ENCODE data around the gene XRCC4.

XRCC4 gene

DNA sequence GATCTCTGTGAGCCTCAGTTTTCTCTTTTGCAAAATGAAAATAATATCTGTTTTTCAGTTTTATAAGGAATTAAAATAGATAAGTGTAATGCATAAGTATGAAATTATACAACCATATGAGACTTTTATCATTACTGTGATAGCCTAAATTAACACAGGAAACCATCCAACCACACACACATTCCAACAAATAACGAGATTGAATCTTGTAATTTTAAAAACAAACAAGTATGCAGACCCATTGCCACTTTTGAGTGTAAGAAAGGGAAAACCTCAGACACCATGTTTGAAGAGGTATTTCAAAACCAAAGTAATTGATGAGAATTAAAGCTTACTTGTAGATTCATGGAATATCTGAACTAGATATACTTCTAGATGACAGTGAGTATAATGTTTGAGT is 32.0 kb downstream of the XRCC4 start:
- no peaks in the 10 kb centered on the region for H3K4me1 ChIP-seq (ENCODE audit: control insufficient read depth, low read depth, low read length)
- no peak overlapping the region for H3K56ac ChIP-seq (ENCODE audit: low read length)
- DNase-seq: no peak
- no peak overlapping the region for H3K18ac ChIP-seq (ENCODE audit: low read length)
- H3K79me2 ChIP-seq (ENCODE audit: control insufficient read depth, insufficient read depth, low read length): no peaks in the 10 kb centered on the region
- H3K23ac ChIP-seq (ENCODE audit: low read length): no peak overlapping the region
- H3K4me2 ChIP-seq (ENCODE audit: low read length): no peak overlapping the region
- no peak overlapping the region for H2AK5ac ChIP-seq (ENCODE audit: low read length)
- H3K27ac ChIP-seq (ENCODE audit: low read depth, low read length): no peak overlapping the region
- no peak overlapping the region for H3K4me3 ChIP-seq (ENCODE audit: low read length)
- H4K8ac ChIP-seq (ENCODE audit: low read depth, low read length): no peak overlapping the region
- no peaks in the 10 kb centered on the region for H3K79me1 ChIP-seq (ENCODE audit: low read length)
- no CpG with 5 or more reads among the region's 1 CpG for WGBS (ENCODE audit: extremely low coverage, insufficient coverage, low lambda C conversion rate)
- no peak overlapping the region for H2BK120ac ChIP-seq (ENCODE audit: low read depth, low read length)
- no peak overlapping the region for H4K5ac ChIP-seq (ENCODE audit: low read length)
- H2BK5ac ChIP-seq (ENCODE audit: low read length): no peak overlapping the region
- H3K4ac ChIP-seq (ENCODE audit: low read depth, low read length): no peak overlapping the region
- H3K27me3 ChIP-seq (ENCODE audit: insufficient read depth, low read length, poor library complexity): no peaks in the 10 kb centered on the region
- no peak overlapping the region for H2BK15ac ChIP-seq (replicated peaks; ENCODE audit: low read depth)
- no peak overlapping the region for H3K9ac ChIP-seq (ENCODE audit: low read length)
- no peaks in the 10 kb centered on the region for H3K36me3 ChIP-seq (ENCODE audit: control insufficient read depth, insufficient read depth, low read length)

DNA sequence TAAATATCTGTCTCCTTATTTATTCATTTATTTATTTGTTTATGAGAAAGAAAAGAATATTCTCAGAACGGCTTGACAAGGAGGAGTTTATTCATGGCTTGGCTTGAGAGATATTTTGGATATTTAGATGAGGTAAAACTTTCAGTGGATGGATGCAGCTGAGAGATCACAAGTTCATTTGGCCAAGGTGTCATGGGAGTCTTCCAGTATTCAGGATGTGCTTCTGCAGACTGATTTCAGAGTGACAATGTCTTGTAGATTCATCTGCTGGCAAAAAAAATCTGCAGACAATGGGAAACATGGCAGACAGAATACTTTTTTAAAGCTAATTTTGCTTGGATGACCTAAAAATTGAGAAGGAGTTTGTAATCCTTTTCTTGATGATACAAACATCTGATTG is 38.5 kb downstream of the XRCC4 start:
- Histone ChIP-seq H4K5ac (ENCODE audit: low read length) (no peak overlapping the region), H4K8ac (ENCODE audit: low read depth, low read length) (no peak overlapping the region), H3K36me3 (ENCODE audit: control insufficient read depth, insufficient read depth, low read length) (no peaks in the 10 kb centered on the region), H2AK5ac (ENCODE audit: low read length) (no peak overlapping the region), H3K27me3 (ENCODE audit: insufficient read depth, low read length, poor library complexity) (no peaks in the 10 kb centered on the region), H3K79me2 (ENCODE audit: control insufficient read depth, insufficient read depth, low read length) (no peaks in the 10 kb centered on the region), H3K79me1 (ENCODE audit: low read length) (no peaks in the 10 kb centered on the region), H3K4me1 (ENCODE audit: control insufficient read depth, low read depth, low read length) (no peaks in the 10 kb centered on the region), H3K56ac (ENCODE audit: low read length) (no peak overlapping the region), H2BK15ac (replicated peaks; ENCODE audit: low read depth) (no peak overlapping the region), H3K4me3 (ENCODE audit: low read length) (no peak overlapping the region), H3K9ac (ENCODE audit: low read length) (no peak overlapping the region), H2BK120ac (ENCODE audit: low read depth, low read length) (no peak overlapping the region), H3K18ac (ENCODE audit: low read length) (no peak overlapping the region), H3K4ac (ENCODE audit: low read depth, low read length) (no peak overlapping the region), H3K4me2 (ENCODE audit: low read length) (no peak overlapping the region), H3K27ac (ENCODE audit: low read depth, low read length) (no peak overlapping the region), H3K23ac (ENCODE audit: low read length) (no peak overlapping the region), H2BK5ac (ENCODE audit: low read length) (no peak overlapping the region)
- DNase-seq: no peak
- WGBS (ENCODE audit: extremely low coverage, insufficient coverage, low lambda C conversion rate): no CpG with 5 or more reads among the region's 1 CpG

DNA sequence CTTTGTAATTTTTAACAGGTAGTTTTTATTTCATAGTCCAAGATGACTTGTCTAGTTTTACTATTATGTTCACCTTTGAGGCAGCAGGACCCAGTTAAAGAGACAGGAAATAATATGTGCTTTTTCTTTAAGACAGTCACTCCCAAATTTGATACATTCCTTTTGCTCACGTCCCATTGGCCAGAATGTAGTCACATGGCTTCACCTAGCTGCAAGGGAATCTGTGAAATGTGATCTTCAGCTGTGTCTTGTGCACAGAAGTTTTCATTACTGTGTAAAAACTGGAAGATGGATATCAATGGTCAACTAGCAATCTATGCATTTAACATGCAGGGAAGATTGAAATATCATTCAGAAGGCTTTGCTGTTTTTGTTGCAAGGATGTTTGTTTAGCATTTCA is 41.1 kb downstream of the XRCC4 start:
- Histone ChIP-seq H4K5ac (ENCODE audit: low read length) (no peak overlapping the region), H3K4ac (ENCODE audit: low read depth, low read length) (no peak overlapping the region), H2BK120ac (ENCODE audit: low read depth, low read length) (no peak overlapping the region), H3K18ac (ENCODE audit: low read length) (no peak overlapping the region), H3K56ac (ENCODE audit: low read length) (no peak overlapping the region), H3K4me3 (ENCODE audit: low read length) (no peak overlapping the region), H3K79me2 (ENCODE audit: control insufficient read depth, insufficient read depth, low read length) (no peaks in the 10 kb centered on the region), H2BK5ac (ENCODE audit: low read length) (no peak overlapping the region), H2AK5ac (ENCODE audit: low read length) (no peak overlapping the region), H3K9ac (ENCODE audit: low read length) (no peak overlapping the region), H3K27me3 (ENCODE audit: insufficient read depth, low read length, poor library complexity) (no peaks in the 10 kb centered on the region), H2BK15ac (replicated peaks; ENCODE audit: low read depth) (no peak overlapping the region), H3K79me1 (ENCODE audit: low read length) (no peaks in the 10 kb centered on the region), H3K4me1 (ENCODE audit: control insufficient read depth, low read depth, low read length) (no peaks in the 10 kb centered on the region), H3K27ac (ENCODE audit: low read depth, low read length) (no peak overlapping the region), H4K8ac (ENCODE audit: low read depth, low read length) (no peak overlapping the region), H3K23ac (ENCODE audit: low read length) (no peak overlapping the region), H3K4me2 (ENCODE audit: low read length) (no peak overlapping the region), H3K36me3 (ENCODE audit: control insufficient read depth, insufficient read depth, low read length) (no peaks in the 10 kb centered on the region)
- no CpG with 5 or more reads among the region's 1 CpG for WGBS (ENCODE audit: extremely low coverage, insufficient coverage, low lambda C conversion rate)
- DNase-seq: no peak

DNA sequence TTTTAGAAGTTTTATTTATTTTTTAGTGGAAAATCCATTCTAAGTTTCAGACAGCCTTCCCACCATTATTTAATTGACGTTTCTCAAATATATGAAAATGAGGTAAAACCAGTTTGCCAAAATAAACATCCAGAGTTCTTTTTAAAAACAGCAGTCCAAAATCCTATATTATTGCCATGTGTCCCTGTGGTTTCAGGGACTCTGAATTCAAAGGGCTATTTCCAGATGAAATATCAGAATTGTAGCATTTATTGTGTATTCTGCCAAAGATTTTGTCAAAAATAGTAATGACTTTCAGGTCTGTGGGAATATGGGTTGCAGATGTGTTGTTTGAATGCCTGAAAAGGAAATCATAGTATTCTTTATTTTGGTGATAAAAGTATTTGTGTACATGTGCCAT is 41.6 kb downstream of the XRCC4 start:
- Histone ChIP-seq H2BK15ac (replicated peaks; ENCODE audit: low read depth) (no peak overlapping the region), H2BK5ac (ENCODE audit: low read length) (no peak overlapping the region), H2BK120ac (ENCODE audit: low read depth, low read length) (no peak overlapping the region), H3K23ac (ENCODE audit: low read length) (no peak overlapping the region), H3K79me1 (ENCODE audit: low read length) (no peaks in the 10 kb centered on the region), H4K5ac (ENCODE audit: low read length) (no peak overlapping the region), H3K18ac (ENCODE audit: low read length) (no peak overlapping the region), H3K4me1 (ENCODE audit: control insufficient read depth, low read depth, low read length) (no peaks in the 10 kb centered on the region), H3K4me3 (ENCODE audit: low read length) (no peak overlapping the region), H3K79me2 (ENCODE audit: control insufficient read depth, insufficient read depth, low read length) (no peaks in the 10 kb centered on the region), H2AK5ac (ENCODE audit: low read length) (no peak overlapping the region), H3K36me3 (ENCODE audit: control insufficient read depth, insufficient read depth, low read length) (no peaks in the 10 kb centered on the region), H3K9ac (ENCODE audit: low read length) (no peak overlapping the region), H3K4me2 (ENCODE audit: low read length) (no peak overlapping the region), H3K27me3 (ENCODE audit: insufficient read depth, low read length, poor library complexity) (no peaks in the 10 kb centered on the region), H4K8ac (ENCODE audit: low read depth, low read length) (no peak overlapping the region), H3K27ac (ENCODE audit: low read depth, low read length) (no peak overlapping the region), H3K56ac (ENCODE audit: low read length) (no peak overlapping the region), H3K4ac (ENCODE audit: low read depth, low read length) (no peak overlapping the region)
- DNase-seq: no peak
- WGBS (ENCODE audit: extremely low coverage, insufficient coverage, low lambda C conversion rate): no CpG with 5 or more reads among the region's 1 CpG

DNA sequence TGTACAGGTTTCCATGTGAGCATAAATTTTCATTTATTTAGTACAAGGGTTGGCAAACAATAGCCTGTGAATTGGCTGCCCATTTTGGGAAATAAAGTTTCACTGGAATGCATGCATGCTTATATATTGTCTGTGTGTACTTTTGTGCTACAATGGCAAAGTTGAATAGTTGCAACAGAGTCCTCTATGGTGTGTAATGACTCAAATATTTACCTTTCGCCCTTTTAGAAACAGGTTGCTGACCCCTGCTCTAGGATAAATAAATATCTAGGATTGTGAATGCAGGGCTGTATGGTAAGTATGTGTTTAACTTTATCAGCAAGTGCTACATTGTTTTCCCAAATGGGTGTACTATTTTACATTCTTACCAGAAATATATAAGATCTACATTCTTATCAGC is 47.2 kb downstream of the XRCC4 start:
- no peak overlapping the region for H3K9ac ChIP-seq (ENCODE audit: low read length)
- no peak for DNase-seq
- no peak overlapping the region for H4K8ac ChIP-seq (ENCODE audit: low read depth, low read length)
- no peak overlapping the region for H3K27ac ChIP-seq (ENCODE audit: low read depth, low read length)
- H3K4ac ChIP-seq (ENCODE audit: low read depth, low read length): no peak overlapping the region
- no peak overlapping the region for H3K4me2 ChIP-seq (ENCODE audit: low read length)
- H3K56ac ChIP-seq (ENCODE audit: low read length): no peak overlapping the region
- no peak overlapping the region for H2AK5ac ChIP-seq (ENCODE audit: low read length)
- no peaks in the 10 kb centered on the region for H3K27me3 ChIP-seq (ENCODE audit: insufficient read depth, low read length, poor library complexity)
- H4K5ac ChIP-seq (ENCODE audit: low read length): no peak overlapping the region
- H3K23ac ChIP-seq (ENCODE audit: low read length): no peak overlapping the region
- no CpG with 5 or more reads among the region's 1 CpG for WGBS (ENCODE audit: extremely low coverage, insufficient coverage, low lambda C conversion rate)
- H3K79me1 ChIP-seq (ENCODE audit: low read length): no peaks in the 10 kb centered on the region
- H2BK5ac ChIP-seq (ENCODE audit: low read length): no peak overlapping the region
- no peak overlapping the region for H3K4me3 ChIP-seq (ENCODE audit: low read length)
- H2BK15ac ChIP-seq (replicated peaks; ENCODE audit: low read depth): no peak overlapping the region
- H3K79me2 ChIP-seq (ENCODE audit: control insufficient read depth, insufficient read depth, low read length): no peaks in the 10 kb centered on the region
- H3K4me1 ChIP-seq (ENCODE audit: control insufficient read depth, low read depth, low read length): no peaks in the 10 kb centered on the region
- H2BK120ac ChIP-seq (ENCODE audit: low read depth, low read length): no peak overlapping the region
- H3K18ac ChIP-seq (ENCODE audit: low read length): no peak overlapping the region
- no peaks in the 10 kb centered on the region for H3K36me3 ChIP-seq (ENCODE audit: control insufficient read depth, insufficient read depth, low read length)

DNA sequence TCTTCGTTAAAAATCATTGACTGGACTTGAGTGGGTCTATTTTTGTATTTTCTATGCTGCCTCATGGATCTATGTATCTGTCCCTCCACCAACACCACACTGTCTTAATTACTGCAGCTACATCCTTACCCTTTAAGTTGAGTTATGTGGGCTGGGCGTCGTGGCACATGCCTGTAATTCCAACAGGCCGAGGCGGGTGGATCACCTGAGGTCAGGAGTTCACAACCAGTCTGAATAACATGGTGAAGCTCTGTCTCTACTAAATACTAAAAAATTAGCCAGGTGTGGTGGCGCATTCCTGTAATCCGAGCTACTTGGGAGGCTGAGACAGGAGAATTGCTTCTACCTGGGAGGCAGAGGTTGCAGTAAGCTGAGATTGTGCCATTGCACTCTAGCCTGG is 48.2 kb downstream of the XRCC4 start:
- Histone ChIP-seq H2BK120ac (ENCODE audit: low read depth, low read length) (no peak overlapping the region), H2BK15ac (replicated peaks; ENCODE audit: low read depth) (no peak overlapping the region), H3K27ac (ENCODE audit: low read depth, low read length) (no peak overlapping the region), H3K4me1 (ENCODE audit: control insufficient read depth, low read depth, low read length) (no peaks in the 10 kb centered on the region), H3K56ac (ENCODE audit: low read length) (no peak overlapping the region), H3K9ac (ENCODE audit: low read length) (no peak overlapping the region), H3K4ac (ENCODE audit: low read depth, low read length) (no peak overlapping the region), H3K79me2 (ENCODE audit: control insufficient read depth, insufficient read depth, low read length) (no peaks in the 10 kb centered on the region), H4K8ac (ENCODE audit: low read depth, low read length) (no peak overlapping the region), H3K23ac (ENCODE audit: low read length) (no peak overlapping the region), H3K4me3 (ENCODE audit: low read length) (no peak overlapping the region), H2BK5ac (ENCODE audit: low read length) (no peak overlapping the region), H3K18ac (ENCODE audit: low read length) (no peak overlapping the region), H3K27me3 (ENCODE audit: insufficient read depth, low read length, poor library complexity) (no peaks in the 10 kb centered on the region), H3K36me3 (ENCODE audit: control insufficient read depth, insufficient read depth, low read length) (no peaks in the 10 kb centered on the region), H3K79me1 (ENCODE audit: low read length) (no peaks in the 10 kb centered on the region), H4K5ac (ENCODE audit: low read length) (no peak overlapping the region), H3K4me2 (ENCODE audit: low read length) (no peak overlapping the region), H2AK5ac (ENCODE audit: low read length) (no peak overlapping the region)
- peak; percentile 2 for DNase-seq
- no CpG with 5 or more reads among the region's 7 CpGs for WGBS (ENCODE audit: extremely low coverage, insufficient coverage, low lambda C conversion rate)
